H1 (cell line): Measurements from ENCODE around the gene USH2A. TPM values are rescaled to one million over a fixed set of nuclear protein-coding genes. Genes with fewer than 3 reads are reported as not detected.

Experiments
- CTCF ChIA-PET: fragments of 300-600 bp; sonication (Branson Sonifier 250); formaldehyde crosslinking; loops from one replicate; lab custom pipeline; 2021; ENCODE audit not compliant: partially characterized antibody; lab: Charles Lee
- POLR2A ChIA-PET: fragments of 300-600 bp; sonication (Branson Sonifier 250); formaldehyde crosslinking; loops from one replicate; lab custom pipeline; 2021; ENCODE audit warnings: inconsistent platforms; ENCODE audit not compliant: partially characterized antibody; lab: Charles Lee
- DNase-seq, 2 experiments: peaks; one replicate each; pipeline versions ENCODE4 v3.0.0 to v3.0.0-alpha.2; 2010 to 2022; ENCODE audit warnings: low spot score in 2 of 2, low read depth in 1 of 2, mixed read lengths in 1 of 2
- FAIRE-seq: peaks from 2 replicates; lab custom pipeline; 2011; peaks lifted over from hg19 to GRCh38; lab: Jason Lieb, UNC
- H2AFZ ChIP-seq: 2 replicates; pipeline ENCODE4 v1.8.1; 2012; ENCODE audit warnings: low read length, inconsistent platforms
- H2AK5ac ChIP-seq: 2 replicates; pipeline ENCODE4 v1.6.1; 2013; ENCODE audit warnings: low read depth, low read length
- H2BK120ac ChIP-seq: replicated peaks from 2 replicates; pipeline ENCODE3; 2013; ENCODE audit warnings: low read depth, low read length, inconsistent platforms
- H2BK12ac ChIP-seq: 2 replicates; pipeline ENCODE4 v1.6.1; 2013; ENCODE audit warnings: low read depth, low read length
- H2BK15ac ChIP-seq: 2 replicates; pipeline ENCODE4 v1.6.1; 2013; ENCODE audit warnings: low read length
- H2BK20ac ChIP-seq: 2 replicates; pipeline ENCODE4 v1.6.1; 2013; ENCODE audit warnings: low read length
- H2BK5ac ChIP-seq: 2 replicates; pipeline ENCODE4 v1.6.1; 2013; ENCODE audit warnings: low read depth, low read length
- H3K14ac ChIP-seq: 2 replicates; pipeline ENCODE4 v1.6.1; 2013; ENCODE audit warnings: inconsistent platforms; ENCODE audit not compliant: insufficient read length
- H3K18ac ChIP-seq: 2 replicates; pipeline ENCODE4 v1.6.1; 2013; ENCODE audit warnings: low read length; ENCODE audit errors: extremely low read depth
- H3K23ac ChIP-seq: 2 replicates; pipeline ENCODE4 v1.6.1; 2013; ENCODE audit warnings: inconsistent platforms; ENCODE audit not compliant: insufficient read length
- H3K23me2 ChIP-seq: 2 replicates; pipeline ENCODE4 v1.6.1; 2013; ENCODE audit warnings: low read depth, low read length
- H3K27ac ChIP-seq: 2 replicates; pipeline ENCODE4 v1.6.1; 2011; ENCODE audit warnings: low read depth, low read length, inconsistent platforms
- H3K27me3 ChIP-seq, 4 experiments: replicated peaks in 1 of 4; 1 replicate in 1 of 4; 2 replicates in 3 of 4; pipeline versions ENCODE4 v1.6.1 to v1.8.1; 2011 to 2013; ENCODE audit warnings: low read length in 3 of 4, mild to moderate bottlenecking in 3 of 4, inconsistent platforms in 2 of 4, mixed read lengths in 2 of 4, moderate library complexity in 1 of 4; ENCODE audit not compliant: control insufficient read depth in 3 of 4, insufficient read depth in 3 of 4; ENCODE audit errors: extremely low read depth in 1 of 4
- H3K36me3 ChIP-seq, 4 experiments: 2 replicates each; pipeline versions ENCODE4 v1.6.1 to v1.8.1; 2011 to 2013; ENCODE audit warnings: mild to moderate bottlenecking in 4 of 4, low read length in 3 of 4, moderate library complexity in 2 of 4, control low read depth in 1 of 4, inconsistent platforms in 1 of 4; ENCODE audit not compliant: insufficient read depth in 4 of 4, control insufficient read depth in 2 of 4
- H3K4ac ChIP-seq: replicated peaks from 2 replicates; pipeline ENCODE3; 2013; ENCODE audit warnings: low read length, low read depth, mixed read lengths, inconsistent platforms; ENCODE audit not compliant: insufficient read length
- H3K4me1 ChIP-seq, 4 experiments: replicated peaks in 1 of 4; 1 replicate in 1 of 4; 2 replicates in 3 of 4; pipeline versions ENCODE4 v1.6.1 to v1.8.1; 2011 to 2013; ENCODE audit warnings: low read length in 3 of 4, inconsistent platforms in 2 of 4, mixed read lengths in 1 of 4; ENCODE audit not compliant: insufficient read depth in 4 of 4, control insufficient read depth in 3 of 4
- H3K4me2 ChIP-seq, 2 experiments: 2 replicates each; pipeline versions ENCODE4 v1.6.1 to v1.8.1; 2011 to 2013; ENCODE audit warnings: low read depth in 2 of 2, low read length in 2 of 2, control low read depth in 1 of 2, inconsistent platforms in 1 of 2, mild to moderate bottlenecking in 1 of 2; ENCODE audit not compliant: insufficient read depth in 1 of 2
- H3K4me3 ChIP-seq, 4 experiments: fragments of 200-600, 300-600 bp in 1 of 4; sonication (generic), shearing (Covaris generic), sonication (Bioruptor Twin) in 1 of 4; 2 replicates each; pipeline versions ENCODE4 v1.5.1 to v1.8.1; 2011 to 2016; ENCODE audit warnings: low read length in 4 of 4, low read depth in 3 of 4, control low read depth in 2 of 4, inconsistent platforms in 2 of 4, mild to moderate bottlenecking in 2 of 4, mixed read lengths in 1 of 4, moderate library complexity in 1 of 4; ENCODE audit not compliant: insufficient read depth in 2 of 4; ENCODE audit errors: extremely low read depth in 1 of 4
- H3K56ac ChIP-seq: replicated peaks from 2 replicates; pipeline ENCODE3; 2013; ENCODE audit warnings: low read depth, mild to moderate bottlenecking, mixed read lengths, low read length, inconsistent platforms; ENCODE audit not compliant: insufficient read length
- H3K79me1 ChIP-seq: 2 replicates; pipeline ENCODE4 v1.6.1; 2013; ENCODE audit warnings: low read depth, low read length, control low read depth
- H3K79me2 ChIP-seq, 2 experiments: 2 replicates each; pipeline versions ENCODE4 v1.6.1 to v1.8.1; 2012 to 2013; ENCODE audit warnings: low read length in 2 of 2, mild to moderate bottlenecking in 2 of 2, inconsistent platforms in 1 of 2; ENCODE audit not compliant: insufficient read depth in 2 of 2, control insufficient read depth in 1 of 2
- H3K9ac ChIP-seq, 4 experiments: replicated peaks in 1 of 4; 1 replicate in 1 of 4; 2 replicates in 3 of 4; pipeline versions ENCODE4 v1.6.1 to v1.8.1; 2011 to 2013; ENCODE audit warnings: low read depth in 3 of 4, low read length in 3 of 4, control low read depth in 2 of 4, mild to moderate bottlenecking in 2 of 4, moderate library complexity in 2 of 4, inconsistent platforms in 1 of 4; ENCODE audit errors: extremely low read depth in 1 of 4
- H3K9me3 ChIP-seq, 2 experiments: 2 replicates each; pipeline versions ENCODE4 v1.6.1 to v1.8.1; 2012 to 2013; ENCODE audit warnings: mild to moderate bottlenecking in 2 of 2, moderate library complexity in 2 of 2, control low read depth in 1 of 2, inconsistent platforms in 1 of 2, low read depth in 1 of 2, low read length in 1 of 2, mixed read lengths in 1 of 2; ENCODE audit not compliant: insufficient read depth in 2 of 2
- H4K20me1 ChIP-seq, 2 experiments: replicated peaks in 1 of 2; 2 replicates each; pipeline versions ENCODE3 to v1.8.1; 2011 to 2013; ENCODE audit warnings: inconsistent platforms in 2 of 2, low read length in 2 of 2, mild to moderate bottlenecking in 1 of 2; ENCODE audit not compliant: insufficient read depth in 2 of 2, control insufficient read depth in 1 of 2
- H4K5ac ChIP-seq: 2 replicates; pipeline ENCODE4 v1.6.1; 2013; ENCODE audit warnings: low read length, low read depth, mixed read lengths, inconsistent platforms; ENCODE audit not compliant: insufficient read length
- H4K8ac ChIP-seq: 2 replicates; pipeline ENCODE4 v1.8.0; 2013; ENCODE audit warnings: mild to moderate bottlenecking, moderate library complexity, low read length, inconsistent platforms; ENCODE audit not compliant: insufficient read depth; ENCODE audit errors: extremely low read depth
- H4K91ac ChIP-seq: replicated peaks from 2 replicates; pipeline ENCODE3; 2013; ENCODE audit warnings: low read length, mixed read lengths, inconsistent platforms; ENCODE audit not compliant: insufficient read length
- CBX8 ChIP-seq: fragments of 300-800, 300-1000 bp; sonication (generic); IDR thresholded peaks from 2 replicates; pipeline ENCODE4 v1.7.1; 2016; ENCODE audit warnings: low read depth, low read length, borderline replicate concordance
- CHD1 ChIP-seq: IDR thresholded peaks from 2 replicates; pipeline ENCODE4 v1.6.1; 2012; ENCODE audit warnings: low read depth, low read length, improper control_type of control experiment
- EZH2 ChIP-seq: fragments of 200-600 bp; sonication (generic); IDR thresholded peaks from 2 replicates; pipeline ENCODE4 v1.7.1; 2012; ENCODE audit warnings: low read depth, mild to moderate bottlenecking, moderate library complexity, low read length, inconsistent platforms; ENCODE audit not compliant: severe bottlenecking
- FOSL1 ChIP-seq: IDR thresholded peaks from 2 replicates; pipeline ENCODE4 v1.6.1; 2011; ENCODE audit warnings: mild to moderate bottlenecking, low read depth, low read length, moderate library complexity; ENCODE audit not compliant: insufficient read depth
- JUN ChIP-seq: IDR thresholded peaks from 2 replicates; pipeline ENCODE4 v1.6.1; 2011; ENCODE audit warnings: low read depth, mild to moderate bottlenecking, improper control_type of control experiment, low read length
- JUND ChIP-seq: IDR thresholded peaks from 2 replicates; pipeline ENCODE4 v1.6.1; 2011; ENCODE audit warnings: mild to moderate bottlenecking, improper control_type of control experiment, low read length
- KDM5A ChIP-seq: fragments of 200-600 bp; IDR thresholded peaks from 2 replicates; pipeline ENCODE4 v1.7.1; 2012; ENCODE audit warnings: mild to moderate bottlenecking, low read length, inconsistent platforms, mixed read lengths
- MAFK ChIP-seq: IDR thresholded peaks from 2 replicates; pipeline ENCODE4 v1.6.1; 2012; ENCODE audit warnings: low read depth, mild to moderate bottlenecking, improper control_type of control experiment, low read length
- MAX ChIP-seq: IDR thresholded peaks from 2 replicates; pipeline ENCODE4 v1.6.1; 2012; ENCODE audit warnings: inconsistent platforms
- POU5F1 ChIP-seq: IDR thresholded peaks from 2 replicates; pipeline ENCODE4 v1.6.1; 2011; ENCODE audit warnings: low read depth, mild to moderate bottlenecking, low read length, moderate library complexity
- WGBS, 2 experiments: shearing (Covaris generic) in 1 of 2; methylation state at CpG; one replicate each; pipeline versions ENCODE4 v1.1.6 to v1.1.7; 2013 to 2015; ENCODE audit warnings: low lambda C conversion rate in 2 of 2, mixed read lengths in 2 of 2, inconsistent platforms in 1 of 2, low coverage in 1 of 2, missing lambda C conversion rate in 1 of 2; ENCODE audit not compliant: insufficient replicate concordance in 2 of 2, insufficient coverage in 1 of 2, insufficient read length in 1 of 2; ENCODE audit errors: extremely low coverage in 1 of 2, missing lambda C conversion rate in 1 of 2; 5-methylcytosine and 5-hydroxymethylcytosine counted together
- polyA plus RNA-seq, 7 experiments: library from polyadenylated mRNA; depleted of rRNA in 3 of 7; stranded (reverse) in 5 of 7; unstranded in 2 of 7; fragments of >200 nt in 5 of 7; fragments of 200-250 nt in 2 of 7; gene quantifications; 1 replicate in 5 of 7; 2 replicates in 1 of 7; 4 replicates in 1 of 7; pipeline versions ENCODE4 v1.2.1 to v1.2.3, GENCODE V29; 2011 to 2013; ENCODE audit warnings: missing spikeins in 2 of 7, mixed read lengths in 2 of 7
- total RNA-seq: library from RNA; stranded (reverse); fragmentation: NEBNext Ultra II Directional; extraction: Animal tissue kit (Norgen Biotek cat#: 25700); gene quantifications from 2 replicates; pipeline ENCODE4 v1.2.1, GENCODE V29; 2021

The USH2A gene
- total and polyA plus RNA-seq, 2 of the 8 experiments (the other 6 are each of a cell fraction or from before 2014, with no cell fraction given) = 0.02 to 0.17 TPM

- 96 to 100% methylated on average over 1 to 6 of the region's 6 CpGs for WGBS, 2 experiments
- H4K20me1 ChIP-seq = no peaks in the 10 kb centered on the region
- H3K27ac ChIP-seq = no peak overlapping the region
- no peak overlapping the region for H3K9ac ChIP-seq
- FAIRE-seq = no peak
- H2BK15ac ChIP-seq = no peak overlapping the region
- ChIA-PET POLR2A (no interaction called here), CTCF (interaction anchor here (0.7 kb wide), 1 partner anchor 24 kb away, joined by 3 read pairs; no protein-coding TSS in a partner anchor)
- no peak overlapping the region for H3K4me3 ChIP-seq
- no peak overlapping the region for H4K91ac ChIP-seq
- no peak overlapping the region for H3K56ac ChIP-seq
- H3K18ac ChIP-seq = no peak overlapping the region
- no peaks in the 10 kb centered on the region for H3K79me1 ChIP-seq
- no peak overlapping the region for H3K4me2 ChIP-seq
- no peak overlapping the region for H2BK5ac ChIP-seq
- H2AFZ ChIP-seq = no peak overlapping the region
- H3K14ac ChIP-seq = no peak overlapping the region
- H2BK12ac ChIP-seq = no peak overlapping the region
- H2AK5ac ChIP-seq = no peak overlapping the region
- H3K9me3 ChIP-seq = no peaks in the 10 kb centered on the region
- DNase-seq = no peak
- H4K5ac ChIP-seq = no peak overlapping the region
- H3K27me3 ChIP-seq = no peaks in the 10 kb centered on the region
- no peak overlapping the region for H2BK20ac ChIP-seq
- H3K79me2 ChIP-seq = no peaks in the 10 kb centered on the region
- no peaks in the 10 kb centered on the region for H3K23me2 ChIP-seq
- peaks cover 0 to 3% (median 2%) of the 10 kb centered on the region in 4 experiments; a peak in 2 of 7 replicates for H3K4me1 ChIP-seq
- H3K36me3 ChIP-seq = no peaks in the 10 kb centered on the region
- H3K23ac ChIP-seq = no peak overlapping the region
- no peak overlapping the region for H4K8ac ChIP-seq
- H2BK120ac ChIP-seq = no peak overlapping the region
- no peak for TF ChIP-seq JUND
- TF ChIP-seq JUN = no peak
- no peak for TF ChIP-seq CHD1
- TF ChIP-seq MAX = no peak
- TF ChIP-seq KDM5A = no peak
- no peak for TF ChIP-seq EZH2
- no peak for TF ChIP-seq CBX8
- no peak for TF ChIP-seq MAFK
- TF ChIP-seq FOSL1 = no peak
- no peak for TF ChIP-seq POU5F1
- no peak overlapping the region for H3K4ac ChIP-seq
These were observed 332.7 kb downstream of the USH2A start for GRCh38 chr1:216090556-216090955.
